Measurements from ENCODE around the gene TSPAN2.

GRCh38 chr1:115013792-115014191 is 75.5 kb downstream of the TSPAN2 start:
- TF ChIP-seq TFAM (CRISPR knock-in tag; conservative IDR thresholded peaks at IDR 0.05) (no peak), ZNF23 (CRISPR knock-in tag; IDR thresholded peaks at IDR 0.05) (no peak), EHMT2 (IDR thresholded peaks at IDR 0.05) (no peak)

All from K562 (cell line).